K562 (cell line): ENCODE data around the gene SETD4. TPM values are rescaled to one million over a fixed set of nuclear protein-coding genes. Genes with fewer than 3 reads are reported as not detected.

ENCODE experiments used
- BRD9 ChIP-seq: fragments of 450-650 bp; IDR thresholded peaks from 2 replicates; pipeline ENCODE4 v1.6.1; 2018; ENCODE audit warnings: low read depth; ENCODE audit not compliant: partially characterized antibody
- E2F8 ChIP-seq: fragments of 450-650 bp; IDR thresholded peaks from 2 replicates; pipeline ENCODE4 v1.7.1; 2018; ENCODE audit warnings: mild to moderate bottlenecking, low read depth; ENCODE audit not compliant: partially characterized antibody
- FUS ChIP-seq: fragments of 200-400 bp; formaldehyde crosslinking; optimal IDR thresholded peaks from 2 replicates; pipeline ENCODE3; 2017; ENCODE audit warnings: low read depth, low read length
- GABPB2 ChIP-seq: fragments of 250-450 bp; sonication (Bioruptor Pico); conservative IDR thresholded peaks from 2 replicates; pipeline ENCODE4 v1.5.1; 2021; ENCODE audit warnings: mild to moderate bottlenecking
- KAT7 ChIP-seq: sonication (generic); formaldehyde crosslinking; IDR thresholded peaks from 2 replicates; pipeline ENCODE4 v1.8.0; 2022; ENCODE audit warnings: missing genetic modification reagents, mild to moderate bottlenecking, borderline replicate concordance
- L3MBTL2 ChIP-seq: fragments of 450-650 bp; IDR thresholded peaks from 2 replicates; pipeline ENCODE4 v1.6.1; 2016; ENCODE audit warnings: mild to moderate bottlenecking, moderate library complexity
- LARP7 ChIP-seq: fragments of 450-650 bp; IDR thresholded peaks from 2 replicates; pipeline ENCODE4 v1.6.1; 2016
- MYBL2 ChIP-seq, 2 experiments: fragments of 450-650 bp in 1 of 2; sonication (generic) in 1 of 2; formaldehyde crosslinking in 1 of 2; IDR thresholded peaks; 2 replicates each; pipeline versions ENCODE4 v1.6.1 to v1.8.1; 2017 to 2022; ENCODE audit warnings: borderline replicate concordance in 1 of 2, inconsistent platforms in 1 of 2, low read depth in 1 of 2, mild to moderate bottlenecking in 1 of 2, missing genetic modification reagents in 1 of 2, moderate library complexity in 1 of 2
- PKNOX1 ChIP-seq: fragments of 450-650 bp; IDR thresholded peaks from 2 replicates; pipeline ENCODE4 v1.6.1; 2016
- SNAPC5 ChIP-seq: fragments of 250-450 bp; sonication (Bioruptor Pico); IDR thresholded peaks from 2 replicates; pipeline ENCODE4 v1.8.0; 2021; ENCODE audit warnings: moderate library complexity, mild to moderate bottlenecking, inconsistent platforms
- TEAD4 ChIP-seq, 2 experiments: sonication (generic) in 1 of 2; formaldehyde crosslinking in 1 of 2; IDR thresholded peaks; 2 replicates each; pipeline versions ENCODE4 v1.6.1 to v1.8.0; 2012 to 2022; ENCODE audit warnings: borderline replicate concordance in 1 of 2, inconsistent platforms in 1 of 2, low read length in 1 of 2, mild to moderate bottlenecking in 1 of 2, missing genetic modification reagents in 1 of 2
- ZNF766 ChIP-seq: fragments of 200-800 bp; sonication (Bioruptor generic); conservative IDR thresholded peaks from 2 replicates; pipeline ENCODE4 v1.6.1; 2016; ENCODE audit warnings: missing genetic modification characterization, missing compliant biosample characterization
- polyA plus RNA-seq, 8 experiments: library from polyadenylated mRNA; depleted of rRNA in 4 of 8; stranded (reverse) in 5 of 8; unstranded in 3 of 8; fragments of >200 nt; fragmentation: Nextera tagmentation in 2 of 8; fragmentation: Illumina TruSeq in 1 of 8; extraction: Ambion mirVana in 2 of 8; extraction: Trizol in 1 of 8; gene quantifications; 2 replicates each; pipeline versions ENCODE4 v1.2.1 to v1.2.3, GENCODE V29; 2011 to 2014; ENCODE audit warnings: inconsistent platforms in 1 of 8, missing spikeins in 1 of 8
- total RNA-seq, 7 experiments: library from RNA; depleted of rRNA in 6 of 7; stranded (reverse); fragments of >200 nt in 6 of 7; fragmentation: Illumina TruSeq in 2 of 7; extraction: Trizol in 2 of 7; gene quantifications; 2 replicates each; pipeline versions ENCODE4 v1.2.1 to v1.2.3, GENCODE V29; 2011 to 2021; ENCODE audit warnings: low replicate concordance in 1 of 7

The SETD4 gene
- total and polyA plus RNA-seq, 9 of the 15 experiments (the other 6 are each of a cell fraction or from before 2014, with no cell fraction given), result 16.1 to 51.3 (median 25.7) TPM

GRCh38 chr21:36109868-36110267 is 49.5 kb upstream of the SETD4 start (continued):
- peak; percentile 55 for TF ChIP-seq E2F8
- no peak for TF ChIP-seq GABPB2
- peak; percentile 86 for TF ChIP-seq PKNOX1
- no peak for TF ChIP-seq BRD9
- TF ChIP-seq LARP7, result no peak
- TF ChIP-seq TEAD4 (IDR thresholded peaks at IDR 0.05; ENCODE audit: low read length), result no peak
- no peak for TF ChIP-seq TEAD4 (CRISPR knock-in tag; IDR thresholded peaks at IDR 0.05; ENCODE audit: borderline replicate concordance)
- TF ChIP-seq KAT7 (CRISPR knock-in tag), result no peak
- TF ChIP-seq L3MBTL2, result peak; percentile 18; the same call in 1 of the 2 replicates
- no peak for TF ChIP-seq ZNF766
- TF ChIP-seq FUS, result no peak
- no peak for TF ChIP-seq SNAPC5 (CRISPR knock-in tag)
- peak; percentile 38; the same call in 1 of the 2 replicates for TF ChIP-seq MYBL2 (IDR thresholded peaks at IDR 0.05; ENCODE audit: low read depth)
- no peak for TF ChIP-seq MYBL2 (CRISPR knock-in tag; IDR thresholded peaks at IDR 0.05; ENCODE audit: borderline replicate concordance)
- TF ChIP-seq, all 486 proteins: peak for 4
